Smooth muscle cell of the brain vasculature (primary cell): Measurements from ENCODE around the gene MED22.
"Not testable (repeated sequence)": the region's sequence is repeated elsewhere in the genome, so short reads cannot be mapped to it uniquely, and the experiment has no call there.

Experiments used
- DNase-seq: peaks from one replicate; pipeline ENCODE4 v3.0.0-alpha.2; 2012; ENCODE audit warnings: low read depth, low spot score

MED22 gene

DNA sequence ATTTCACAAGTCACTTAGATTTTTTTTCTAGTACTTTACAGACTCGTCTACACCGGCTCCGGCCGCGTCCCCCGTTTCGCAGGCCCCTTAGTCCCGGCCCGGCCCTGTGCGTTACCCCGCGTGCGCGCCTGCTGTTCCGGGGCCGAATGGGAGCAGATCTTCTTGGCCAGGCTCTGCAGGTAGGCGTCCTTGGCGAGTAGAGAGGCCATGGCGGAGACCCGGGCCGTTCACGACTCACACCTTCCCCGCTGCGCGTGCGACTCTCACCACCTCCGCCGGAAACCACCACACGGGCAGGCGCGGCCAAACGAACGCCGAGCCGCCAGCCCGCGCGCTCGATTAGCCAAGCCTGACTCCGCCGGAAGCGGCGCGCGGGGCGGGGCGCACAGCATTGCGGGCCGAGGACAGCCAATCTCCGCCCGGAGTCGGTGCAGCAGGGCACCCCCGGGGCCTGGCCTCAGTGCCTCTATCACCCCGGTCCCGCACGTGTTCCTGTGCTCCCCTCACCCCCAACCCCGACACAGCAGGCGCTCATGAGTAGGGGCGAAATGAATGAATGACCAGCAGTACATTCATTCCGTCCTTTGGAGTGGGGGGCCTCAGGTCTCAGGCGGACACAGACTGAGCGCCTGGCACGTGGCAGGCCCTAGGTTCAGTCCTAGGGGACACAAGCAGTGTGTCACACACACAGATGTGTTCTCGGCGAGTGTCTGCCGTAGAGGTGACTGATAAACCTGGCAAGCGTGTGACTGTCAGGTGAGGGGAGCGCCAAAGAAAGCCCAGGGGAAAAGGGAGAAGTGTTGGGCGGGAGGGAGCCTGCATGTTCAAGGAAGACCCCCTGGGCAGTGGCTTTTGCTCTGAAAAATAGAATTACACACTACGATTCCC is 11.8 kb downstream of the MED22 start, which contains the start of gene SURF6:
TSS of gene SURF6 (minus strand) at position 265 of the 888 bp plus-strand sequence. CDS start at position 209, 56 bp downstream.
- DNase-seq: peak; percentile 52

DNA sequence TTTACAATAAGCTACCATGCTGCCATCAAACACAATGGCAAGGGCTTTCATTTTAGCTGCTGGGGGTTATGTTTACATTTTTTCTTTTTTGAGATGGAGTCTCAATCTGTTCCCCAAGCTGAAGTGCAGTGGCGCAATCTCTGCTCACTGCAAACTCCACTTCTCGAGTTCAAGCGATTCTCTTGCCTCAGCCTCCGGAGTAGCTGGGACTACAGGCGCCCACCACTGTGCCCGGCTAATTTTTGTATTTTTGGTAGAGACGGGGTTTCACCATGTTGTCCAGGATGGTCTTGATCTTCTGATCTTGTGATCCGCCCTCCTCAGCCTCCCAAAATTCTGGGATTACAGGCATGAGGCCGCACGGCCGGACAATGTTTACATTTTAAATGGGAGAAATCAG is 13.0 kb downstream of the MED22 start:
- not testable (repeated sequence) for DNase-seq

DNA sequence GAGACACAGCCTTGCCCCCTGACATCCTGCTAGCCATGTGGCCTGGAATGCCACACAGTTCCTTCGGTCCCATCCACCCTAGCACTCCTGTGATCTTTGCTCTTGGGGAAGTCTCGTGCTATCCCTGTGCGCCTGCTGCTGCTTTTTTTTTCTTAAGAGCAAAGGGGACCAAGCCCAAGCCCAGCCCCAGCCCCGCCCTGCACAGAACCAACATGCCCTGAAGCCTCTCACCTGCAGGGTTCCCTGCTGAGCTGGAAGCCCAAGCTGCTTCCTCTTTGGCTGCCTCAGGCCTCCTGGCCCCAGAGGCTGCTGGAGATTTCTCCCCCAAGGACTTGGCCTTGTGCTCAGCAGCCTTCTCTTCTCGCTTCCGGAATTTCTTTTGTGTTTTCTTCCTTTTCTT is 13.8 kb downstream of the MED22 start:
- no peak for DNase-seq

DNA sequence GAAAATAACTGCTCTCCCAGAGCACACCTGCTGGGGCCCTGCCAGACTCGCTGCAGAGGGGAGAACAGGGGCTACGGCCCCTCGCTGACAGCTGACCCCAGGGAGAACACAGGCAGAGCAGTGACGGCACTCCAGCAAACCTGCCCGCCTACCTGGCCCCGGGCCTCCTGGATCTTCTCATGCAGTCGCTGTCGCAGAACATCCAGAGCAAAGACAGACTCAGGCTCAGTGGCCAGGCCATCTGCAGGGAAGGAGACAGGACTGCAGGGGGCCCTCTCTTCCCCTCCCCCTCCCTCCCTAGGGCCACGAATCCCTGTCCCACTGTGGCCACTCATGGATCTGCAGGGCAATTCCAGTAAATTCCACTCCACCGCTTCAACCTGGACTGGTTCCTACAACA is 14.4 kb downstream of the MED22 start:
- DNase-seq: no peak

DNA sequence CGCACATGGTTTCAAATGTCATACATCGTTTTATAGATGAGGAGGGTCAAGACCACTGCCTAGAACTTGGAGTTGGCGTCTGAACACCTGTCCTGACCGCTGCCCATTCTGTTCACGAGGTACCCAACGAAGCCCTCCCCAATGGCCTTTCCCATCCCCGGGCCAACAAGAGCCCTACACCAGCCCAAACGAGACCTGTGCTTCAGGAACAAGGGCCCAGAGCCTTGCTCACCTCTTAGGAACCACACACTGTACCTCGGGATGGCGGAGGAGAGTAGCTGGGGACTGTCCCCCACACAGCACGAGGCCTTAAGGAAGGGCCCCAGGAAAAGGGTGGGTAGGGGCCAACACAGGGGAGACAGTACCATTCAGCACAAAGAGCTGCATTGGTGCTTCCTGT is 14.9 kb downstream of the MED22 start:
- no peak for DNase-seq

DNA sequence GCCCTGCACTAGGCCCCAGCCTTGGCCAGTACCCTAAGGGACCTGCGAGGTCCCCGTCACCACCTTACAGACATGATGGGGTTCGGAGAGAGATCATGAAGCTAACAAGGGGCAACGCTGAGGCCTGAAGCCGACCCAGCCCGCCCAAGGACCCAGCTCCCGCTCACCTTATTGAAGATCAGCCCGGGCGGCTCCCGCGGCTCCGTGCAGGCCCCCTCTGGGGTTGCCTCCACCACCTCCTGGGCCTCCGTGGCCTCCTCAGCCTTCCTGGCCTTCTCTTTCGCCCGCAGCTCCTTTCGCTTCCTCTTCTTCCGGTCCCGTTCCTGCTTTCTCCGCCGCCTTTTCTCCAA is 15.6 kb downstream of the MED22 start:
- DNase-seq: no peak

DNA sequence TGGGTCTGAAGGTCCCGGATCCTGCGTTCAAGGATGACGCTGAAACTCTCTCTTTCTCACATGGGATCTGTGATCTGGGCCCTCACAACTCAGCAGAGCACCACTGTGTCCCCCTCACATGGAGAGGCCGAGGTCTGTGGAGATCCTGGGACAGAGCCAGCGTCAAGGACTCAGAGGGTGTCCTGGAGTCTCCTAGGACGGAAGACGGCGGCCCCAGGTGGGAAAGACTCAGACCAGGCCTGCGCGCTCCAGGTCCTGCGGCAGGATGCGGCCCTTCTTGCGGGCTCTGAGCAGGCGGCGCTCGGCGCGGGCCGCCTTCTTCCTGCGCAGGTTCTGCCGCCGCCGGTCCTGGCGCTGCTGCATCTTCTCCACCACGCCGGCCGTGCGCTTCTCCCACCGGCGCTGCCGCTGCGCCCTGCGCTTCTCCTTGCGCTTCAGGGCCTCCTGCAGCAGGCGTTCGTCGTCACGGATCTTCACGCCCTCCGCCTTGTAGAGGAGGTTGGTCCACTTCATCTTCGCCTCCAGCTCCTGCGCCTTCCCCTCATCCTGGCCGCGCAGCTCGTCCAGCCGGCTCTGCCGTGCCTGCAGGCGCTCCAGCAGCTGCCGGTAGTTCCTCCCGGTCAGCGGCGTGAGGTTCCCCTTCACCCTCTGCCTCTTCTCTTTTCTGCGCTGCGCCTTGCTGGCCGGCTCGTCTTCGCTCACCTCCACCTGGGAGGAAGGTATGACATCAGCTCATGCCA is 16.1 kb downstream of the MED22 start:
- DNase-seq: no peak

DNA sequence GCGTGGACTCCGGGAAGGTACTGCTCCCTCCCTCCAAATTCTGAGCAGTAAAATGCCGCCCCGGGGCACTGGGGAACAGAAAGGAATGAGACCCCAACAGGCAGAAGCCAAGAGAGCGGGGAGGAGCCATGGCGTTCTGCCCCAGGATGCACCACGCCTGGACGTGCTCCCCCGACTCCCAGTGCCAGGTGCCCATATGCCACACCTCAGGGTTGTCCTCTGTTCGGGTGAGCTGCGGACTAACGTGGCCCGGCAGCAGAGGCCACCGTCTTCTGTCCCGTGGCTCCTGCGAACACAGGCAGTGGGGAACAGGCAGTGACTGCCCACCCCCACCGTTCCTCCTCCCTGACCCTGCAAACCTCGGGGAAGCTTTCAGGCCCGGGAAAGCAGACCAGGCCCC is 16.7 kb downstream of the MED22 start:
- no peak for DNase-seq

DNA sequence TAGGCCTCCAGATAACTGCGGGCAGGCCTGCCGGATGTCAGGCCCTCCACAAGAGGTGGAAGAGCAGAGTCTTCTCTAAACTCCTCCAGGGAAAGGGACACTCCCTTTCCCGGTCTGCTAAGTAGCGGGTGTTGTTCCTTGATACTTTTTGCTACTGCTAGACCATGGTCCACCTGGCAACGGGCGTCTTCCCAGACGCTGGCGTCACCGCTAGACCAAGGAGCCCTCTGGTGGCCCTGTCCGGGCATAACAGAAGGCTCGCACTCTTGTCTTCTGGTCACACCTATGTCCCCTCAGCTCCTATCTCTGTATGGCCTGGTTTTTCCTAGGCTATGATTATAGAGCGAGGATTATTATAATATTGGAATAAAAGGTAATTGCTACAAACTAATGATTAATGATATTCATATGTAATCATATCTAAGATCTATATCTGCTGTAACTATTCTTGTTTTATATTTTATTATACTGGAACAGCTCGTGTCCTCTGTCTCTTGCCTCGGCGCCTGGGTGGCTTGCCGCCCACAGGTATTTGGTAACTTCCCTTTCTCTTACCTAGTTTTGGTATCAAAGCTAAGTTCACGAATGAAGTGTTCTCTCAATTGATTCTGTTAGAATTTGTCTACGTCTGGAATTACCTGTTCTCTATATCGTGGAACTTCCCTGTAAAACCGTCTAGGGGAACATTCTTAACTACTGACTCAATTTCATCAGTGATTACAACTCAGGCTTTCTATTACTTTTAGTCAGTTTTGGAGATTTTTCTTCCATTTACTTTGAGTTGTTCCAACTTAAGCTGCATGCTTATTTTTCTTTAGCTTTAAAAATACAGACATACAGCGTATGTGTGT is 18.4 kb downstream of the MED22 start:
- DNase-seq: not testable (repeated sequence)

DNA sequence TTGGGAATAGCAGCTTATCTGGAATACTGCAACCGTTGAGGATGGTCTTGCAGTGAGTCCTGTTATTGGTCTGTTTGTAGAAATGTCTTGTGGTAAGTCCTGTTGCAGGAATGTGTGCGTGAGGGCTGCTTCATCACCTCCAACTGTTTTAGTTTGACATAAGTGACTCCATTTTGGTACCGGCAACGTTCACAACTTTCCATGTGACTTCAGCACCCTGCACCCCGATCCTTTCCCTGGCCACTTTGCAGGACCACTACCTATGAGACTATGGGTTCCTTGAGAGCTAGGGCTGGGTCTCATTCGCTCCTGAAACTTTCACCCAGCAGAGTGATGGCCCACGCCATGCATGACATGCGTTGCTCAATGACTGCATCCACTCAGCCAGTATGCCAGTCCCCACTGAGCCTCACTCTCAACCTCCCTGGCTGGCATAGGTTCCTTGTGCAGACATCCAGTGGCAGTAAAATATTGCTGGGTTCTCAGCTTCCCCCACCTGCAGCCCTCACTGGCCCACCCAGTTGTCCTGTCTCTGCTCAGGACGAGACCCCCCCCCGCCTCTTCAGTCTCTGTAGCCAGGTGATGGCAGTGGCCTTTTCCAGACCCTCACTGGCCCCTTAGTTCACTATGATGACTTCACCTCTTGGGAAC is 20.0 kb downstream of the MED22 start:
- no peak for DNase-seq

DNA sequence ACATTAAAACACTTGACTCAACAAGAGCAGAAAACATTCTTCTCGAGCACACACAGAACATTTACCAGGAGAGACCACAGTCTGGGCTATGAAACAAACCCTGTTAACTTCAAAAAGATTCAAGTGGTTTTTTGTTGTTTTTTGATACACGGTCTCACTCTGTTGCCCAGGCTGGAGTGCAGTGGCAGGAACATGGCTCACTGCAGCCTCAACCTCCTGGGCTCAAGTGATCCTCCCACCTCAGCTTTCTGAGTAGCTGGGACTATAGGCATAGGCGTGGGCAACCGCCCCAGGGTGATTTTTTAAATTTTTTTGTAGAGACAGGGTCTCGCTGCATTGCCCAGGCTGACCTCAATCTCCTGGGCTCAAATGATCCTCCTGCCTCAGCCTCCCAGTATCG is 20.9 kb downstream of the MED22 start:
- DNase-seq: not testable (repeated sequence)

DNA sequence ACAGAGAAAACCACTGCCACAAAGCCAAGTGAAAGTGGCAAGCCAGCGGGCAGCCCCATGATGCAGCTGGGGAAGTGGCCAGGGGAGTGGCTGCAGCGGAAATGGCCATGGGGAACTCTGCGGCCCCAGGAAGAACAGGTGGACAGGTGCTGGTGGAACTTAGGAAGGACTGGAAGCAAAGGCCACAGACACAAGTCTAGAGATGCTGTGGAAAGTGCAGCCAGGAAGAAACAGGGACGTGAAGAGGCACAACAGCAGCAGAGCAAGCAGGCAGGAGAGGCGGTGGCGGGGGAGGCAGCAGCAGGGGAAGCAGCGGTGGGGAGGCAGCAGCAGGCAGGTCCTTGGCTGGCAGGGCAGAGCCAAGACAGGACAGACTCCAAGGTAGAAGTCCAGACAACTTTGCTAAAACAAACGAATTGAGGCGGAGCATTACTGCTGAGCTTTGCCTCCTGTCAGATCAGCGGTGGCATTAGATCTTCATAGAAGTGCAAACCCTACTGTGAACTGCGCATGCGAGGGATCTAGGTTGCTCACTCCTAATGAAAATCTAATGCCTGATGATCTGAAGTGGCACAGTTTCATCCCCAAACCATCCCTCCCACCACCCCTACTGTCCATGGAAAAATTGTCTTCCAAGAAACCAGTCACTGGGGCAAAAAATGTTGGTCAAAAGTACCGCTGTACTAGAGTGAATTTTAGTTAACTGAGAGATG is 23.8 kb downstream of the MED22 start:
- no peak for DNase-seq

DNA sequence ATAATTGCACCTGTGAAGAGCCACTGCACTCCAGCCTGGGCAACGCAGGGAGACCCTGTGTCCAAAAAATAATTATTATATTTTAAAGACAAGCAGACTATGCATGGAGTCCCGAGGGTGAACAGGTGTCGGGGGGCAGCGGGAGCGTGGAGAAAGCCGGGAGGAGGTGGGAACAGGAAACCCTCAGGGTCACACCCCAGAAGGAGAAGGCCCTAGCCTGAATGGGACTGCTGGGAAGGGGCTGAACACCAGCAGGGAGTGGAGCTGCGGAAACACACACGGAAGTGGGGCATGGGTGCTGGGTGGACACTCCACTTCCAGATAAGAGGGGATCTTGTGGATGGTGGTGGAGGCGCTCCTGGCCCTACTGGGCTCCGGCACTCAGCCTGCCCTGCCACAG is 24.7 kb downstream of the MED22 start:
- DNase-seq: no peak

DNA sequence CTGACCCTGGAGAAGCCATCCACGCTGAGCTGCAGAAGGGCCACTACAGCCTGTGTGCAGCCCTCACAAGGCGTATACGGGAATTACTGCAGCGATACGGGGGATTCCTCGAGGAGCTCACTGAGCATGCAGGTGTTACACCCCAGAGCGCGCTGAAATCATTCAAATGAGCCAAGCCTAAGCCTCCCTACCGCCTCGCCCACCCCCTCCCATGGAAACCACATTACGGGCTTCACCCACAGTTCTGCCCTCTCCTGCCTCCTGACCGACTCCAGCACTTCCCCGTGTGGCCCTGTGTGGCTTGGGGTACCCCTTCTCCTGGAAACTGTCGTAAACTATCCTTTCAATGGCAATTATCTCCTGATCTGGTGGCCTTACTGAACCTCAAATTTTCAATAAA is 25.2 kb downstream of the MED22 start:
- DNase-seq: no peak

DNA sequence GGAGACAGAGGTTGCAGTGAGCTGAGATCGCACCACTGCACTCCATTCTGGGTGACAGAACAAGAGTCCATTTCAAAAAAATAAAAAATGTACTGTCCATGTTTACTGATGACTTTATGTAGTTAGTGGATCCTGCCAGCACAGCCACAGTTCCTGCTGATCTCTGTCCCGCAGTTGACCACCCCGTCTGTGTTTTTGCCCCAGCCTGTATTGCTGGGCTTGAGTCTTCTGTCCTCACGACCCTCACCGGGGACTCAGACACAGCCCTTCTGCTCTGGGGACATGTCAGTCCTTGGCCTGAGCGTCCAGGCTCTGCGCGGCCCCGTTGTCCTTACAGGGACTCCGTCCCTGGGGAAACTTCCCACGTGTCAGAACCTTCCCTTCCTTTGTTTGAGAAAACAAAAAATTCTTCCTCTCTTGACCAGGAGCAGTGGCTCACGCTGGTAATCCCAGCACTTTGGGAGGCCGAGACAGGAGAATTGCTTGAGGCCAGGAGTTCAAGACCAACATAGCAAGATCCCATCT is 26.5 kb downstream of the MED22 start:
- DNase-seq: no peak

DNA sequence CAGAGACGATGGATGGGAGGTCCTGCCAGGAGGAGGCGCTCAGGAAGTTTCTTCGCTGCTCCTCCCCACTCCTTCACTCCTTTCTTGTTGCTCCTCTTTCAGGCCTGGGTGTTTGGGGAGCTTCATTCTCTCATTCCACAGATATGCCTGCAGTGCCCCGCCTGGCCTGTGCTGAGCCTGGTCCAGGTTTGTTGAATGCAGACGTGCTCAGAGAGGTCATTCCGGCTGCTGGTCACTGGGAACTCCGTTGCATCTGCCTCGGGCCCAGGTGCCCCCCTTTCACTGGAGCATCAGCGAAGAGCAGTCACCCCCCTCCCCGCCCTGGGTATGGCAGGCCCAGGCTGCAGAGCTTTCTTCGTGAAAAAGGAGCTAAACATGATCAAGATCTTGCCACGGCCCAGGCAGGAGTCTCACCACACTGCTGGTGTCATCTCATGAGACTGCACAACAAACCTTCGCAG is 27.5 kb downstream of the MED22 start:
- no peak for DNase-seq

DNA sequence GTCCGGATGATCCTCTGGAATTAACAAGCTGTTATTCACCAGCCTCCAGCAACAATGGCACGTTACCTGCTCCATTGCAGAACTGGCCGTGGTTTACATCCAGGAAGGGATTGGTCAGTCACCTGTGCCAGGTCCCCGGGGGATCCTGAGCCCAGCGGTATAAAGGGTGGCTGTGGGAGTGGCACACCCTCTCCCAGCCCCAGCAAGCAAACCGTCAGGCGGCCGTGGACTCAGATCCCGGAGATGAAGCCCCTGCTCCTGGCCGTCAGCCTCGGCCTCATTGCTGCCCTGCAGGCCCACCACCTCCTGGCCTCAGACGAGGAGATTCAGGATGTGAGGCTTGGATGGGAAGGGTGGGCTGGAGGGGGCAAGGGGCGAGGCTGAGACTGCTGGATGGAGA is 30.4 kb downstream of the MED22 start:
- not testable (repeated sequence) for DNase-seq

DNA sequence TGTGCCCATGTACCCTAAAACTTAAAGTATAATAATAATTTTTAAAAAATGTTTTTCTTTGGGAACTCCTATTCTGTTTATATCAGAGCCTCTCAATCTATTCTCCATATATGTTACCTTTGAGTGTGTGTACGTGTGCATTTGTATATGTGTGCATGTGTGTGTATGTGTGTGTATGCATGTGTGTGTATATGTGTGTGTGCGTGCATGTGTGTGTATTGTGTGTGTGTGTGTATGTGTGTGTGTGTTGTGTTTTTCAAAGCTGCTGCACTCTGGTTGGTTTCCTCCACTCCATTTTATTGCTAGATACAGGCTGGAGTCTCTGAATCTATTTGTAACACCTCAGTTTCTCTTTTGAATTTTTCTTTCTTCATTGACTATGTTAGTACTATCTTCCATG is 31.9 kb downstream of the MED22 start:
- DNase-seq: no peak

DNA sequence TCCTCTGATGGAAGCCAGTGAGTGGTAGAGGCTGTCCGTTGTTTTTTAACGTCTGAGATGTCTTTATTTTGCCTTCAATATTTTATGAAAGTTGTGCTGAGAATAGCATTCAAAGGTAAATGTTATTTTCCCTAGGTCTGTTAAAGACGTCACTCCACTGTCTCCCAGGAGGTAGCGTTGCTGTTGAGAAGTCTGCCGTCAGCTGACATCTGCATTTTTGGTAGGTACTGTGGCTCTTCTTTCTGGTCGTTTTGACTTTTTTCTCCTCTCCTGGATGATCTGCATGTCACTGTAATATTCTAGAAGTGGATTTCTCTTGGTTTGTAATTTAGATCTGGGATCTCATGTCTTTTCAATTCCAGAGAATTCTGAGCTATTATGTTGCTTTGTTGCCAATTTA is 38.3 kb downstream of the MED22 start:
- no peak for DNase-seq

DNA sequence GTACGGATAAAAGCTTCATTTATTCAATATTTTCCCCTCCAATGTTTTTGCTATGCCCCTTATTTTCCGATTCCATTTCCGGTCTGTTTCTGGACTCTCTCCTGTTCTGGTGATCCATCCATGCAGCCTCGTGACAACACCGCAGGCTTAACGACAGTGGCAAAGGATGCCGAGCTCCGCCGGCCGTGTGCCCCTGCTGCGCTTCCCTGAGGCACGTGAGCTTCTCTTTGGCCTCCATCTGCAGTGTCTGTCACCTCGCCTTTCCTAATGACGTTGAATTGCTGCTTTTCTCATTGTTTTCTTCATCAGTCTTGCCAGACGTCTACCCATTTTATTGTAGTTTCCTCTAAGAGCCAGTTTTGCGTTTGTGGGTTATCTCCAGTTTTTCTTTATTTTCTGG is 40.6 kb downstream of the MED22 start:
- no peak for DNase-seq
